LNCAP (cell line): ENCODE measurements around the gene MRTFA.

ENCODE experiments used
- TF ChIP-seq, protein P1 (sequence below): fragments of 450-650 bp; IDR thresholded peaks from 2 replicates; pipeline ENCODE4 v1.5.1; 2017; ENCODE audit warnings: mild to moderate bottlenecking

MRTFA gene

DNA sequence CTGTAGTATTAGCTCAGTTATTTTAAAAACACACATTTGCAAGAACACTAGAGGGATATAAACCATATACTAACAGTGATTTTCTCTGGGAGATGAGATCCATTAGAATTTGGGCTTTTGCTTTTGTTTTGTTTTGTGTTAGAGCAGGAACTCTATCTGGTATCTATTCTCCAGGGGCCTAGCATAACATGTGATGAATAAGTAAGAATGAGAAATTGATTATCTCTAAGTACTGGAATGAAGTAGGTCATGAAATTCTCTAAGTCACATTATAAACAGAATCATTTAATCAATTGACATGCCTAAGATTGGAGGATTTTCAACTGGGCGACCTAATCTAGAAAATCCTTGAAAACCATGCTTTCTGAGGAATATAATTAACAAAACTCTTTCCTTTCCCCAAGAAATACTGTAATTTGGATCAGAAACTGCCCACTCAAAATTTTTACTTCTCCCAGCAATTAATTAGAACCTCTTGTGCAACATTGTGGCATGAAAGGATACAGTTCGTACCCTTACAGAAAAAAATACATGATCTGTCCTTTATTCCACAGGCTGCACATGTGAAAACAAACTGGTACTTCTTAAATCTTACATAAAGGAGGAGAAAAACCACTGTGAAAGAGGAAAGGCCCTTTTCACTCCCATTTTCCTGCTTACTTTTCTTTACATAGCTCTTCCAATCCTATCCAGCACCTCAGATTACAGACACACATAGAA lies 93.5 kb downstream of the MRTFA start:
- TF ChIP-seq, protein P1, sequence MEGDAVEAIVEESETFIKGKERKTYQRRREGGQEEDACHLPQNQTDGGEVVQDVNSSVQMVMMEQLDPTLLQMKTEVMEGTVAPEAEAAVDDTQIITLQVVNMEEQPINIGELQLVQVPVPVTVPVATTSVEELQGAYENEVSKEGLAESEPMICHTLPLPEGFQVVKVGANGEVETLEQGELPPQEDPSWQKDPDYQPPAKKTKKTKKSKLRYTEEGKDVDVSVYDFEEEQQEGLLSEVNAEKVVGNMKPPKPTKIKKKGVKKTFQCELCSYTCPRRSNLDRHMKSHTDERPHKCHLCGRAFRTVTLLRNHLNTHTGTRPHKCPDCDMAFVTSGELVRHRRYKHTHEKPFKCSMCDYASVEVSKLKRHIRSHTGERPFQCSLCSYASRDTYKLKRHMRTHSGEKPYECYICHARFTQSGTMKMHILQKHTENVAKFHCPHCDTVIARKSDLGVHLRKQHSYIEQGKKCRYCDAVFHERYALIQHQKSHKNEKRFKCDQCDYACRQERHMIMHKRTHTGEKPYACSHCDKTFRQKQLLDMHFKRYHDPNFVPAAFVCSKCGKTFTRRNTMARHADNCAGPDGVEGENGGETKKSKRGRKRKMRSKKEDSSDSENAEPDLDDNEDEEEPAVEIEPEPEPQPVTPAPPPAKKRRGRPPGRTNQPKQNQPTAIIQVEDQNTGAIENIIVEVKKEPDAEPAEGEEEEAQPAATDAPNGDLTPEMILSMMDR = no peak

DNA sequence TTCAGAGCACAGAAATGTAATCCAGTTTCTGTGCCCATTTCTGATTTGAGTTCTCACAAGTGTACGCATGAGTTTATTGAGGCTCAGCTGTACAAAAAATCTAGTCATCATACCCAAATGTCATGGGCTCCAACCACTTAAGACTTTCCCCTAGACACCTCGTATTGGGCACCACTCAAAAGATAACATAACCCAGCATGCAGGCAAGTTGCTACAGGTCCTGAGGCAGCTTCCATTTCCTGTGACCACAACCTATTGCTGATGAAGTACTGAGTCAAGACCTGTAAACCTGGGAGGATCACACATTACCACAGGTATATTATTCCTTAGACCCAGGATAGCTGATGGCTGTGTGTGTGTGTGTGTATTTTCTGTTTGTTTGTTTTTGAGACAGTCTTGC lies 95.2 kb downstream of the MRTFA start:
- TF ChIP-seq, protein P1 = no peak

DNA sequence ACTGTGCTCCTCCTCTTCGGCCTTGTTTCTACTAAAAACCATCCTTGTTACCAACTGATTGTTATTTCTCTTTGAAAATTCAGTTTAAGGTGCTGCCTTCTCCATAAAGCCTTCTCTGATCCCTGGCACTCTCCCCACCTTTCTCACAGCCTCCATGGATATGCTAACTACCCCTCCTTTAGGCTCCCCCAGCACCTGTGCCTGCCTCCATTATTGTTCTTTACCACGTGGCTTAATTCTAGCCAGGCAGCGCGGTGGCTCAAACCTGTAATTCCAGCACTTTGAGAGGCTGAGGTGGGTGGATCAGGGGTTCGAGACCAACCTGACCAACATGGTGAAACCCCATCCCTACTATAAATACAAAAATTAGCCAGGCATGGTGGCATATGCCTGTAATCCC lies 96.3 kb downstream of the MRTFA start:
- TF ChIP-seq, protein P1 = no peak

DNA sequence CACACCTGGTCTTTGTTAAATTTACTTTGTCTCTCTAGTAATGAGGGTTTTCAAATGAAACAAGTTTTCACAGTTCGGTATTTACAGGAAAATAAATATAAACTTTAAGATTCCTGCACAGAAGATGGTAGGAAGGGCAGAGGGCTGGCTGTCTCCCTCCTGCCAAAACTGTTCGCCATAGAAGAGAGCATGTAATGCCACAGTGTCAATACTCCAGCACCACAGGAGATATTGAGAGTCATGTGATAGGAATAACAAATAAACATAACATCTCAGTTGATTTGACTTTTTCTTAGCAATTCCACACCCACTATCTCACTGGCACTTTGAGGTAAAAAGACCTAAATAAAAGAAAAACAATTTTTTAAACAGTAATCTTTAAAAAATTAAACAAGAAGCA lies 100.9 kb downstream of the MRTFA start:
- TF ChIP-seq, protein P1 = no peak

DNA sequence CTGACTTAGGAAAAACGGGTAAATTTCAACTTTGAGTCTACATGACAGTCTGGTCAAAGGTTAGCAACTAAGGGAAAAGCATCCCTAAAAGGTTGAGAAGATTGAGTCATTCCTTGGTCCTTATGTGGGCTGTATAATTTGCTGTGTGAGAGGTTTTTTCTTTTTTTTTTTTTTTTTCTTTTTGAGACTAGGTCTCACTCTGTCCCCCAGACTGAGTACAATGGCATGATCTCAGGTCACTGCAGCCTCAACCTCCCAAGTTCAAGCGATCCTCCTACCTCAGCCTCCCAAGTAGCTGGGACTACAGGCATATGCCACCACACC lies 101.4 kb downstream of the MRTFA start:
- TF ChIP-seq, protein P1 = no peak

GRCh38 chr22:40534379-40535188 lies 101.9 kb downstream of the MRTFA start:
- TF ChIP-seq, protein P1 = no peak

DNA sequence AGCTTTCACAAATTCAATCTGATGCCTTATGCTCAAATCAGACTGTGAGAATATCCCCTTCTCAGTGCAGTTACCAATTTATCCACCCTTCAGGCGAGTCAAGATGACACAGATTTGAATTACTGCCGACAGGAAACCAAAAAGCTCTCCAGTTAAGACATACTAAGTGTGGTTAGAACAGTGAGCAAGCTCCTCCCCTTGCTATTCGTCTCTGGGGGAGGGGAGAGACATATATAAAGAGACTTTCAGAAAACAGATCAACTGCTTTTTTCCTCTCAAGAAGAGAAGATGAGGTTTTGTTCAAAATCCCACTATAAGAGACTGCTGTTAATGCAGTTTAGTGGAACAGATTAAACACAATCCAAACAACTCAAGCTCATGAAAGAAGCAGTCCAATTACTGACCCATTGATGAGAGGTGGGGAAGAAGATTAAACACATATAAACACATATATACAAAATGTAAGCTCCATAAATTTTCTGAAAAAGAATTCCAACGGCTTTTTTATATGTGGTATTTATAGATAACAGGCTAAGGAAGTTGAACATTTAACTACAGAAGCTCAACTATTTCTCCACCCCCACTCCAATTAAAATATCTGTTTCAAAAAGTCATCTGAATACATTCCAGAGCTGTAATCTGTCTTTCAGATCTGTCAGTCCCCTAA lies 102.7 kb downstream of the MRTFA start:
- TF ChIP-seq, protein P1 = no peak
